Neural cell (in vitro differentiated cells): ENCODE data around the gene NEK4. TPM values are rescaled to one million over a fixed set of nuclear protein-coding genes. Genes with fewer than 3 reads are reported as not detected.
A peak's percentile ranks its signal among the peaks of the same experiment; 100 is the strongest.

ENCODE experiments used
- H2AFZ ChIP-seq: fragments of 200-600, 300-800 bp; sonication (generic), shearing (Covaris generic); 2 replicates; pipeline ENCODE4 v1.6.0; 2014; ENCODE audit warnings: low read depth, mild to moderate bottlenecking, antibody characterized with exemption, low read length, moderate library complexity
- H3F3A ChIP-seq: fragments of 200-600 bp; shearing (Covaris generic); 2 replicates; pipeline ENCODE4 v1.6.1; 2016; ENCODE audit warnings: mild to moderate bottlenecking, moderate library complexity, mixed read lengths, antibody characterized with exemption, low read length; ENCODE audit not compliant: insufficient read depth, poor library complexity, severe bottlenecking
- H3K27ac ChIP-seq: fragments of 200-600, 300-800 bp; sonication (generic), shearing (Covaris generic); 2 replicates; pipeline ENCODE4 v1.5.1; 2014; ENCODE audit warnings: mild to moderate bottlenecking, low read length, moderate library complexity
- H3K27me3 ChIP-seq: fragments of 300-800, 200-600 bp; sonication (generic), shearing (Covaris generic); 2 replicates; pipeline ENCODE4 v1.6.0; 2014; ENCODE audit warnings: mild to moderate bottlenecking, low read depth, low read length, moderate library complexity; ENCODE audit not compliant: insufficient read depth
- H3K36me3 ChIP-seq: fragments of 300-800, 200-600 bp; sonication (generic), shearing (Covaris generic); 2 replicates; pipeline ENCODE4 v1.5.1; 2014; ENCODE audit warnings: mild to moderate bottlenecking, antibody characterized with exemption, low read length, moderate library complexity; ENCODE audit not compliant: insufficient read depth
- H3K4me2 ChIP-seq: fragments of 300-800, 200-600 bp; sonication (generic), shearing (Covaris generic); 2 replicates; pipeline ENCODE4 v1.6.0; 2014; ENCODE audit warnings: mild to moderate bottlenecking, low read length
- H3K4me3 ChIP-seq: fragments of 300-800, 200-600 bp; sonication (generic), shearing (Covaris generic); 2 replicates; pipeline ENCODE4 v1.5.1; 2014; ENCODE audit warnings: mild to moderate bottlenecking, low read length, moderate library complexity
- H3K79me2 ChIP-seq: fragments of 200-600 bp; shearing (Covaris generic); replicated peaks from 2 replicates; pipeline ENCODE4 v1.6.0; 2014; ENCODE audit warnings: mild to moderate bottlenecking, low read length, moderate library complexity; ENCODE audit not compliant: insufficient read depth
- H3K9ac ChIP-seq: fragments of 300-800, 200-600 bp; sonication (generic), shearing (Covaris generic); 2 replicates; pipeline ENCODE4 v1.6.1; 2016; ENCODE audit warnings: mild to moderate bottlenecking, low read length, mixed read lengths
- H3K9me2 ChIP-seq: fragments of 200-600 bp; shearing (Covaris generic); 2 replicates; pipeline ENCODE4 v1.6.1; 2016; ENCODE audit warnings: mild to moderate bottlenecking, low read length, mixed read lengths; ENCODE audit not compliant: insufficient read depth
- H3K9me3 ChIP-seq: fragments of 200-600, 300-800 bp; sonication (generic), shearing (Covaris generic); 2 replicates; pipeline ENCODE4 v1.6.1; 2016; ENCODE audit warnings: mild to moderate bottlenecking, mixed run types, low read length, moderate library complexity, mixed read lengths
- H4K20me1 ChIP-seq: fragments of 200-600 bp; shearing (Covaris generic); 2 replicates; pipeline ENCODE4 v1.6.1; 2016; ENCODE audit warnings: mild to moderate bottlenecking, mixed run types; ENCODE audit not compliant: insufficient read depth
- EP300 ChIP-seq: fragments of 450-650 bp; conservative IDR thresholded peaks from 2 replicates; pipeline ENCODE4 v1.6.1; 2014; ENCODE audit warnings: antibody characterized with exemption, mild to moderate bottlenecking, moderate library complexity; ENCODE audit not compliant: poor library complexity, severe bottlenecking
- EZH2 ChIP-seq: fragments of 200-600, 300-800 bp; shearing (Covaris generic), sonication (generic); IDR thresholded peaks from 2 replicates; pipeline ENCODE4 v1.6.1; 2014; ENCODE audit warnings: antibody characterized with exemption, low read length, borderline replicate concordance, mild to moderate bottlenecking; ENCODE audit not compliant: insufficient read depth, poor library complexity, severe bottlenecking
- MXI1 ChIP-seq: fragments of 450-650 bp; conservative IDR thresholded peaks from 2 replicates; pipeline ENCODE4 v1.6.1; 2014; ENCODE audit warnings: antibody characterized with exemption, mild to moderate bottlenecking; ENCODE audit not compliant: poor library complexity, severe bottlenecking
- POLR2AphosphoS5 ChIP-seq: IDR thresholded peaks from 2 replicates; pipeline ENCODE4 v1.6.1; 2012
- RAD21 ChIP-seq: fragments of 450-650 bp; conservative IDR thresholded peaks from 2 replicates; pipeline ENCODE4 v1.6.1; 2014; ENCODE audit warnings: antibody characterized with exemption, mild to moderate bottlenecking, moderate library complexity
- SMC3 ChIP-seq: fragments of 450-650 bp; conservative IDR thresholded peaks from 2 replicates; pipeline ENCODE4 v1.6.1; 2014; ENCODE audit warnings: antibody characterized with exemption, mild to moderate bottlenecking, moderate library complexity; ENCODE audit not compliant: poor library complexity
- TAF1 ChIP-seq: IDR thresholded peaks from 2 replicates; pipeline ENCODE4 v1.6.1; 2012; ENCODE audit warnings: low read depth
- polyA plus RNA-seq: library from polyadenylated mRNA; depleted of rRNA; stranded (reverse); fragments of >200 nt; gene quantifications from 2 replicates; pipeline ENCODE4 v1.2.3, GENCODE V29; 2014
- TF ChIP-seq, protein P1 (sequence below): fragments of 450-650 bp; IDR thresholded peaks from 2 replicates; pipeline ENCODE4 v1.5.1; 2014; ENCODE audit warnings: antibody characterized with exemption, mild to moderate bottlenecking, moderate library complexity; ENCODE audit not compliant: poor library complexity, severe bottlenecking
- TF ChIP-seq, protein P2 (sequence below): IDR thresholded peaks from 2 replicates; pipeline ENCODE4 v1.6.1; 2012; ENCODE audit warnings: borderline replicate concordance

The NEK4 gene
- polyA plus RNA-seq, 1 donor from 2014 or later: 45.6 TPM

DNA sequence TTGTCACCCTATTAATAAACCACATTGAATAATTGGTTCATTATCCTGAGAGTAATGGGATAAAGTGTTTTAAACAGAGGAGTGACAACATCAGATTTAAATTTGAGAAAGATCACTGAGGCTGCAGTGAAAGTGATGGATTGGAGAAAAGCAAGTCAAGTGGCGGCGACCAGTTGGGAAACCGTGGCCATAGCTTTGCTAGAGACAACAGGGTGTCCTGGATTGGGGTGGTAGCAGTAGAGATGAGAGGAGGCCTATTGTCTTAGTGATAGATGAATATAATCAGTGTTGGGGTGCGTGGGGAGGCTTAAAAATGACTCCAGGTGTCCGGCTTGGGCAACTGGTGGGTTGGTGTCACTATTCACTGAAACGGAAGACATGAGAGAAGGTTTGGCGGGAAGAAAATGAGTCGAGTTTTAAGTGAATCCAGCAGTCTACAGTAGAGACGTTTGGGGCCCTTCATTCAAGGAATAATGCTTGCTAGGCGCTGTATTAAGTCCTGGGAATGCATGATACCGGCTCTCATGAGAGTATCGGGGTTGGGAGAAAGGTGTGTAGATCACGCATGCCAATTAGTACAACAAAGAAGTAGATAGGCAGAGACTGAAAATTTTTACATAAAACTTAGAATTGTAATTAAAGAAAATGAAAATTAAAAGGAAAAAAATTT lies 819 bp downstream of the NEK4 start:
- H3K4me3 ChIP-seq: peak overlapping the region; percentile 94
- no peaks in the 10 kb centered on the region for H3F3A ChIP-seq
- H3K27ac ChIP-seq: peak overlapping the region; percentile 72
- H3K36me3 ChIP-seq: peaks cover 4% of the 10 kb centered on the region
- H3K79me2 ChIP-seq: peaks cover 28% of the 10 kb centered on the region
- no peak for TF ChIP-seq EP300
- no peak for TF ChIP-seq POLR2AphosphoS5
- TF ChIP-seq SMC3: no peak
- no peak for TF ChIP-seq RAD21
- no peak for TF ChIP-seq TAF1
- no peak for TF ChIP-seq EZH2
- TF ChIP-seq, protein P1, sequence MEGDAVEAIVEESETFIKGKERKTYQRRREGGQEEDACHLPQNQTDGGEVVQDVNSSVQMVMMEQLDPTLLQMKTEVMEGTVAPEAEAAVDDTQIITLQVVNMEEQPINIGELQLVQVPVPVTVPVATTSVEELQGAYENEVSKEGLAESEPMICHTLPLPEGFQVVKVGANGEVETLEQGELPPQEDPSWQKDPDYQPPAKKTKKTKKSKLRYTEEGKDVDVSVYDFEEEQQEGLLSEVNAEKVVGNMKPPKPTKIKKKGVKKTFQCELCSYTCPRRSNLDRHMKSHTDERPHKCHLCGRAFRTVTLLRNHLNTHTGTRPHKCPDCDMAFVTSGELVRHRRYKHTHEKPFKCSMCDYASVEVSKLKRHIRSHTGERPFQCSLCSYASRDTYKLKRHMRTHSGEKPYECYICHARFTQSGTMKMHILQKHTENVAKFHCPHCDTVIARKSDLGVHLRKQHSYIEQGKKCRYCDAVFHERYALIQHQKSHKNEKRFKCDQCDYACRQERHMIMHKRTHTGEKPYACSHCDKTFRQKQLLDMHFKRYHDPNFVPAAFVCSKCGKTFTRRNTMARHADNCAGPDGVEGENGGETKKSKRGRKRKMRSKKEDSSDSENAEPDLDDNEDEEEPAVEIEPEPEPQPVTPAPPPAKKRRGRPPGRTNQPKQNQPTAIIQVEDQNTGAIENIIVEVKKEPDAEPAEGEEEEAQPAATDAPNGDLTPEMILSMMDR: no peak
- no peak for TF ChIP-seq MXI1
- TF ChIP-seq, protein P2, sequence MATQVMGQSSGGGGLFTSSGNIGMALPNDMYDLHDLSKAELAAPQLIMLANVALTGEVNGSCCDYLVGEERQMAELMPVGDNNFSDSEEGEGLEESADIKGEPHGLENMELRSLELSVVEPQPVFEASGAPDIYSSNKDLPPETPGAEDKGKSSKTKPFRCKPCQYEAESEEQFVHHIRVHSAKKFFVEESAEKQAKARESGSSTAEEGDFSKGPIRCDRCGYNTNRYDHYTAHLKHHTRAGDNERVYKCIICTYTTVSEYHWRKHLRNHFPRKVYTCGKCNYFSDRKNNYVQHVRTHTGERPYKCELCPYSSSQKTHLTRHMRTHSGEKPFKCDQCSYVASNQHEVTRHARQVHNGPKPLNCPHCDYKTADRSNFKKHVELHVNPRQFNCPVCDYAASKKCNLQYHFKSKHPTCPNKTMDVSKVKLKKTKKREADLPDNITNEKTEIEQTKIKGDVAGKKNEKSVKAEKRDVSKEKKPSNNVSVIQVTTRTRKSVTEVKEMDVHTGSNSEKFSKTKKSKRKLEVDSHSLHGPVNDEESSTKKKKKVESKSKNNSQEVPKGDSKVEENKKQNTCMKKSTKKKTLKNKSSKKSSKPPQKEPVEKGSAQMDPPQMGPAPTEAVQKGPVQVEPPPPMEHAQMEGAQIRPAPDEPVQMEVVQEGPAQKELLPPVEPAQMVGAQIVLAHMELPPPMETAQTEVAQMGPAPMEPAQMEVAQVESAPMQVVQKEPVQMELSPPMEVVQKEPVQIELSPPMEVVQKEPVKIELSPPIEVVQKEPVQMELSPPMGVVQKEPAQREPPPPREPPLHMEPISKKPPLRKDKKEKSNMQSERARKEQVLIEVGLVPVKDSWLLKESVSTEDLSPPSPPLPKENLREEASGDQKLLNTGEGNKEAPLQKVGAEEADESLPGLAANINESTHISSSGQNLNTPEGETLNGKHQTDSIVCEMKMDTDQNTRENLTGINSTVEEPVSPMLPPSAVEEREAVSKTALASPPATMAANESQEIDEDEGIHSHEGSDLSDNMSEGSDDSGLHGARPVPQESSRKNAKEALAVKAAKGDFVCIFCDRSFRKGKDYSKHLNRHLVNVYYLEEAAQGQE: no peak
- H4K20me1 ChIP-seq: no peaks in the 10 kb centered on the region
- peak overlapping the region; percentile 85 for H3K9ac ChIP-seq
- H2AFZ ChIP-seq: peak overlapping the region; percentile 7
- no peaks in the 10 kb centered on the region for H3K27me3 ChIP-seq
- no peaks in the 10 kb centered on the region for H3K9me2 ChIP-seq
- H3K9me3 ChIP-seq: no peaks in the 10 kb centered on the region
- H3K4me2 ChIP-seq: peak overlapping the region; percentile 79

DNA sequence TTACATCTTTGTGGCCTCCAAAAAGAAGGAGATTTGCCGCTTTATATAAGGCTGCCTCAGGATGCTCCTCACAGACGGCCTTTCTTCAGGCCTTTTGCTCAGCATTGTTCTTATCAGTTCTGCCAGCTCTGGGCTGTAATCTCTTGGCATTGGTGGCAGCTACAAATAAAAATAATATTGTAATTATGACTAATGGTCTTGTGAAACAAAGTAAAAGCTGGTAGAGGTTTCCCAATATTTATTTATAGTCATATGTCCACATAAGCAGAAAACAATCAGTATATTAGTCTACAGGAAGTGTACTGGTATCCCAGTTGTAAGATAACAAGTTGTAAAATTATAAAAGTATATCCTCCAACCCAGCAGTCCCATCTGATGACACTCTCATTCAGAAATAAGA lies 7.3 kb downstream of the NEK4 start:
- TF ChIP-seq TAF1 (no peak), RAD21 (no peak), SMC3 (no peak), EP300 (no peak), POLR2AphosphoS5 (no peak), MXI1 (no peak), EZH2 (no peak)
- TF ChIP-seq, protein P2: no peak
- TF ChIP-seq, protein P1: no peak
- no peaks in the 10 kb centered on the region for H3K9me2 ChIP-seq
- H2AFZ ChIP-seq: no peak overlapping the region
- H3K9ac ChIP-seq: no peak overlapping the region
- no peaks in the 10 kb centered on the region for H4K20me1 ChIP-seq
- H3K36me3 ChIP-seq: peaks cover 16% of the 10 kb centered on the region
- no peaks in the 10 kb centered on the region for H3F3A ChIP-seq
- peaks cover 9% of the 10 kb centered on the region for H3K79me2 ChIP-seq
- no peaks in the 10 kb centered on the region for H3K27me3 ChIP-seq
- no peaks in the 10 kb centered on the region for H3K9me3 ChIP-seq
- no peak overlapping the region for H3K4me2 ChIP-seq
- H3K4me3 ChIP-seq: no peak overlapping the region
- H3K27ac ChIP-seq: no peak overlapping the region
